Panc1 (cell line): ENCODE measurements around the gene KCNIP4.

Experiments
- CTCF ChIP-seq: fragments of 450-650 bp; IDR thresholded peaks from 2 replicates; pipeline ENCODE4 v1.5.1; 2017; ENCODE audit warnings: mild to moderate bottlenecking
- REST ChIP-seq, 2 experiments: IDR thresholded peaks; 2 replicates each; pipeline ENCODE4 v1.6.1; 2011 to 2012; ENCODE audit warnings: low read depth in 2 of 2, control low read depth in 1 of 2, low read length in 1 of 2, mild to moderate bottlenecking in 1 of 2, moderate library complexity in 1 of 2; ENCODE audit not compliant: insufficient read depth in 1 of 2
- TCF7L2 ChIP-seq: IDR thresholded peaks from 2 replicates; pipeline ENCODE4 v1.6.1; 2011; ENCODE audit warnings: mild to moderate bottlenecking, low read depth, low read length, inconsistent platforms

GRCh38 chr4:20944961-20945360, 1003.6 kb downstream of the KCNIP4 start:
- TF ChIP-seq CTCF, result no peak
- TF ChIP-seq TCF7L2, result no peak
- no peak for TF ChIP-seq REST (IDR thresholded peaks at IDR 0.05; ENCODE audit: insufficient read depth in 1 of 2, low read depth in 2 of 2, low read length in 1 of 2)
